MCF 10A (cell line): ENCODE data around the gene NDST3. TPM values are rescaled to one million over a fixed set of nuclear protein-coding genes. Genes with fewer than 3 reads are reported as not detected.

Source experiments
- BruUV-seq: library from RNA; stranded (reverse); fragments of 400-500 nt; replicated peaks from 2 replicates; lab custom pipeline; 2021; lab: Mats Ljungman, UMichigan
- CTCF ChIA-PET: fragments of 300-600 bp; sonication (Branson Sonifier 250); formaldehyde crosslinking; extraction: SDS; loops from one replicate; lab custom pipeline; 2021; ENCODE audit warnings: antibody characterized with exemption, inconsistent platforms; lab: Yijun Ruan, JAX
- POLR2A ChIA-PET: fragments of 300-600, 350-650 bp; sonication (Branson Sonifier 250); formaldehyde crosslinking; extraction: SDS; loops from one replicate; lab custom pipeline; 2020; ENCODE audit warnings: antibody characterized with exemption, inconsistent platforms; lab: Yijun Ruan, JAX
- DNase-seq: peaks from one replicate; pipeline ENCODE4 v3.0.0-alpha.2; 2018; ENCODE audit not compliant: unreplicated experiment
- H3K27ac Mint-ChIP-seq: one replicate; pipeline ENCODE4 v1.8.0; 2022; ENCODE audit warnings: mild to moderate bottlenecking, low read depth, mixed read lengths; ENCODE audit not compliant: unreplicated experiment
- H3K27me3 Mint-ChIP-seq: one replicate; pipeline ENCODE4 v1.8.0; 2022; ENCODE audit warnings: mixed read lengths; ENCODE audit not compliant: insufficient read depth, unreplicated experiment
- H3K36me3 Mint-ChIP-seq: one replicate; pipeline ENCODE4 v1.8.0; 2022; ENCODE audit warnings: mild to moderate bottlenecking, moderate library complexity, mixed read lengths; ENCODE audit not compliant: insufficient read depth, unreplicated experiment
- H3K4me1 Mint-ChIP-seq: one replicate; pipeline ENCODE4 v1.8.0; 2022; ENCODE audit warnings: mixed read lengths; ENCODE audit not compliant: insufficient read depth, unreplicated experiment
- H3K4me3 Mint-ChIP-seq: one replicate; pipeline ENCODE4 v1.8.0; 2022; ENCODE audit warnings: mild to moderate bottlenecking, moderate library complexity, mixed read lengths; ENCODE audit not compliant: unreplicated experiment
- H3K9me3 Mint-ChIP-seq: one replicate; pipeline ENCODE4 v1.8.0; 2022; ENCODE audit warnings: mixed read lengths; ENCODE audit not compliant: unreplicated experiment
- CTCF ChIP-seq: fragments of 200-600 bp; IDR thresholded peaks from one replicate; pipeline ENCODE4 v1.8.0; 2022; ENCODE audit warnings: antibody characterized with exemption, mild to moderate bottlenecking; ENCODE audit not compliant: unreplicated experiment
- intact Hi-C: fragments of 100-400 bp; cut with micrococcal nuclease; formaldehyde crosslinking; loops from 2 replicates; pipeline ENCODE4 v1.14.1; 2022
- total RNA-seq: library from RNA; stranded (reverse); gene quantifications from 2 replicates; pipeline ENCODE4 v1.2.3, GENCODE V29; 2022

Gene NDST3
- total RNA-seq, 1 experiment from 2014 or later = not detected

GRCh38 chr4:118268780-118269179 is 234.5 kb downstream of the NDST3 start:
- H3K4me3 Mint-ChIP-seq = no peak overlapping the region
- intact Hi-C loops = no loop called here
- H3K27me3 Mint-ChIP-seq = no peaks in the 10 kb centered on the region
- H3K36me3 Mint-ChIP-seq = peaks cover 5% of the 10 kb centered on the region
- no peak for DNase-seq
- no TSS peak for BruUV-seq
- CTCF ChIA-PET = interaction anchor here (1.1 kb wide), 1 partner anchor 1134 kb away, joined by 3 read pairs; no protein-coding TSS in a partner anchor
- no peak for TF ChIP-seq CTCF
- POLR2A ChIA-PET = no interaction called here
- H3K4me1 Mint-ChIP-seq = no peaks in the 10 kb centered on the region
- H3K27ac Mint-ChIP-seq = no peak overlapping the region
- H3K9me3 Mint-ChIP-seq = no peaks in the 10 kb centered on the region

- peak; percentile 69 for DNase-seq
- H3K4me3 Mint-ChIP-seq = no peak overlapping the region
- H3K27ac Mint-ChIP-seq = no peak overlapping the region
- BruUV-seq = no TSS peak
- intact Hi-C loops = loop anchor here (1.0 to 2.0 kb wide), 2 partner anchors 194 to 1133 kb away; no protein-coding TSS in a partner anchor
- no peaks in the 10 kb centered on the region for H3K9me3 Mint-ChIP-seq
- peak; percentile 54 for TF ChIP-seq CTCF
- no peaks in the 10 kb centered on the region for H3K4me1 Mint-ChIP-seq
- POLR2A ChIA-PET = interaction anchor here (0.6 kb wide), 1 partner anchor 164 kb away, joined by 3 read pairs; no protein-coding TSS in a partner anchor
- no peaks in the 10 kb centered on the region for H3K36me3 Mint-ChIP-seq
- no peaks in the 10 kb centered on the region for H3K27me3 Mint-ChIP-seq
- CTCF ChIA-PET = interaction anchor here (0.5 to 2.9 kb wide), 14 partner anchors 9 to 1148 kb away, joined by 3 to 12 read pairs (median 4); no protein-coding TSS in a partner anchor
Observed at GRCh38 chr4:118270492-118270891, 236.2 kb downstream of the NDST3 start.

GRCh38 chr4:118271788-118272187 is 237.5 kb downstream of the NDST3 start:
- ChIA-PET CTCF (interaction anchor here (0.6 to 2.9 kb wide), 5 partner anchors 78 to 582 kb away, joined by 3 to 12 read pairs (median 3); no protein-coding TSS in a partner anchor), POLR2A (no interaction called here)
- TF ChIP-seq CTCF = no peak
- DNase-seq = no peak
- intact Hi-C loops = loop anchor here (2.0 kb wide), 1 partner anchor 195 kb away; no protein-coding TSS in a partner anchor
- Mint-ChIP-seq H3K4me1 (no peaks in the 10 kb centered on the region), H3K4me3 (no peak overlapping the region), H3K9me3 (no peaks in the 10 kb centered on the region), H3K36me3 (no peaks in the 10 kb centered on the region), H3K27me3 (no peaks in the 10 kb centered on the region), H3K27ac (no peak overlapping the region)
- BruUV-seq = no TSS peak

- Mint-ChIP-seq H3K27ac (no peak overlapping the region), H3K4me1 (peaks cover 5% of the 10 kb centered on the region), H3K36me3 (peaks cover 8% of the 10 kb centered on the region), H3K4me3 (no peak overlapping the region), H3K9me3 (no peaks in the 10 kb centered on the region), H3K27me3 (no peaks in the 10 kb centered on the region)
- intact Hi-C loops = no loop called here
- BruUV-seq = no TSS peak
- ChIA-PET CTCF (interaction anchor here (0.9 to 1.4 kb wide), 4 partner anchors 22 to 197 kb away, joined by 3 to 4 read pairs (median 4); partner anchors contain the start of gene PRSS12), POLR2A (no interaction called here)
- no peak for DNase-seq
- no peak for TF ChIP-seq CTCF
Observed at GRCh38 chr4:118273642-118274041, 239.4 kb downstream of the NDST3 start.
